Calu3 (cell line): ENCODE results near the gene NPC1. TPM values are rescaled to one million over a fixed set of nuclear protein-coding genes. Genes with fewer than 3 reads are reported as not detected.

ENCODE experiments used
- BruUV-seq: library from RNA; stranded (reverse); fragments of 400-500 nt; replicated peaks from 2 replicates; lab custom pipeline; 2021; lab: Mats Ljungman, UMichigan
- CTCF ChIA-PET: fragments of 300-600 bp; sonication (Branson Sonifier 250); formaldehyde crosslinking; loops from one replicate; lab custom pipeline; 2022; ENCODE audit warnings: antibody characterized with exemption; lab: Charles Lee
- DNase-seq: peaks from one replicate; pipeline ENCODE4 v3.0.0; 2022
- H3K27ac Mint-ChIP-seq: one replicate; pipeline ENCODE4 v1.8.0; 2022; ENCODE audit warnings: mixed read lengths; ENCODE audit not compliant: unreplicated experiment
- H3K27me3 Mint-ChIP-seq: one replicate; pipeline ENCODE4 v1.8.0; 2022; ENCODE audit warnings: mixed read lengths; ENCODE audit not compliant: unreplicated experiment
- H3K36me3 Mint-ChIP-seq: one replicate; pipeline ENCODE4 v1.8.0; 2022; ENCODE audit warnings: mild to moderate bottlenecking, moderate library complexity, mixed read lengths; ENCODE audit not compliant: insufficient read depth, unreplicated experiment
- H3K4me1 Mint-ChIP-seq: one replicate; pipeline ENCODE4 v1.8.0; 2022; ENCODE audit warnings: mild to moderate bottlenecking, low read depth, mixed read lengths; ENCODE audit not compliant: unreplicated experiment
- H3K4me3 Mint-ChIP-seq: one replicate; pipeline ENCODE4 v1.8.0; 2022; ENCODE audit warnings: mild to moderate bottlenecking, low read depth, moderate library complexity, mixed read lengths; ENCODE audit not compliant: unreplicated experiment
- H3K9me3 Mint-ChIP-seq: one replicate; pipeline ENCODE4 v1.8.0; 2022; ENCODE audit warnings: low read depth, mixed read lengths; ENCODE audit not compliant: unreplicated experiment
- intact Hi-C: fragments of 100-400 bp; cut with micrococcal nuclease; formaldehyde crosslinking; loops from one replicate; pipeline ENCODE4 v1.10.0; 2022; ENCODE audit not compliant: unreplicated experiment
- total RNA-seq: library from RNA; stranded (reverse); gene quantifications from 2 replicates; pipeline ENCODE4 v1.2.3, GENCODE V29; 2022
- TF ChIP-seq, protein P1 (sequence below): fragments of 200-600 bp; IDR thresholded peaks from one replicate; pipeline ENCODE4 v1.8.0; 2022; ENCODE audit warnings: antibody characterized with exemption; ENCODE audit not compliant: unreplicated experiment

NPC1 gene
- total RNA-seq, 1 experiment from 2014 or later, result 84.7 TPM

DNA sequence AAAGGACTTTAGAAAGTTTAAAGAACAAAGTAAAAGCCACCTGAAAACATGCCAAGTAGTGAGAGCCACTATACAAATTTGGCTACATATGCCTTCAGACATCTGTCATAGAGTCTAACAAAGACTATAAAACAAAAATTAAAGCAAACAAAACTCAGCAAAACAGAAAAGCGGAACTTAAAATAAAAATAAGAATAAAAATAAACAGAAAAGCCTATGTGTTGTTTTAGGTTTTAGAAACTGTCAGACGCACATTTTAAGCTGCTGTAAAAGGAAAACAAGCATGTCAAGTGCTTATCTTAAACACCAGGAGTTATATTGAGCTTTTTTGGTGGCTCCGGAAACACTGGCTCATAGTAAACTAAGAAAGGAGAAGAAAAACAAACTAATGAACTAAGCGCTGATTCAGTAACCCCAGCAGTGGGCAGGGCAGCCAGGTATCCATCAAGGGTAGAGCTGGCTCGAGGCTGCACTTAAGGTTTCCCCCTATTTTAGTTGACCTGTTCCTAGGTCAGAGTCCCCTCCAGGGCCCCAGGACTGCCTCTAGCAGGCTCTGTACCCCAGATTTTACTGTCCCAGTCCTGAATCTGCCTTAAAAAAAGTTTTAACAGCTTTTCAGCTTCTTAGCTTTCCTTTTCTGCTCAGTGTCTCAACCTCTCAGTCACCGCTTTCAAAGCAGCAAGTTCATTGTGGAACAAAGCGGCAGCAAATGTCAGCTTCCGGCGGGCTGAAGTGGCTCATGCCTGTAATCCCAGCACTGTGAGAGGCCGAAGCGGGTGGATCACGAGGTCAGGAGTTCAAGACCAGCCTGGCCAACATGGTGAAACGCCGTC is 98.4 kb downstream of the NPC1 start:
- no TSS peak for BruUV-seq
- Mint-ChIP-seq H3K4me1 (peaks cover 14% of the 10 kb centered on the region), H3K27ac (no peak overlapping the region), H3K27me3 (no peaks in the 10 kb centered on the region), H3K9me3 (no peaks in the 10 kb centered on the region), H3K4me3 (no peak overlapping the region), H3K36me3 (peaks cover 4% of the 10 kb centered on the region)
- intact Hi-C loops, result no loop called here
- TF ChIP-seq, protein P1, sequence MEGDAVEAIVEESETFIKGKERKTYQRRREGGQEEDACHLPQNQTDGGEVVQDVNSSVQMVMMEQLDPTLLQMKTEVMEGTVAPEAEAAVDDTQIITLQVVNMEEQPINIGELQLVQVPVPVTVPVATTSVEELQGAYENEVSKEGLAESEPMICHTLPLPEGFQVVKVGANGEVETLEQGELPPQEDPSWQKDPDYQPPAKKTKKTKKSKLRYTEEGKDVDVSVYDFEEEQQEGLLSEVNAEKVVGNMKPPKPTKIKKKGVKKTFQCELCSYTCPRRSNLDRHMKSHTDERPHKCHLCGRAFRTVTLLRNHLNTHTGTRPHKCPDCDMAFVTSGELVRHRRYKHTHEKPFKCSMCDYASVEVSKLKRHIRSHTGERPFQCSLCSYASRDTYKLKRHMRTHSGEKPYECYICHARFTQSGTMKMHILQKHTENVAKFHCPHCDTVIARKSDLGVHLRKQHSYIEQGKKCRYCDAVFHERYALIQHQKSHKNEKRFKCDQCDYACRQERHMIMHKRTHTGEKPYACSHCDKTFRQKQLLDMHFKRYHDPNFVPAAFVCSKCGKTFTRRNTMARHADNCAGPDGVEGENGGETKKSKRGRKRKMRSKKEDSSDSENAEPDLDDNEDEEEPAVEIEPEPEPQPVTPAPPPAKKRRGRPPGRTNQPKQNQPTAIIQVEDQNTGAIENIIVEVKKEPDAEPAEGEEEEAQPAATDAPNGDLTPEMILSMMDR, result no peak
- CTCF ChIA-PET, result interaction anchor here (2.2 kb wide), 1 partner anchor 11 kb away, joined by 8 read pairs; no protein-coding TSS in a partner anchor
- DNase-seq, result peak; percentile 15

DNA sequence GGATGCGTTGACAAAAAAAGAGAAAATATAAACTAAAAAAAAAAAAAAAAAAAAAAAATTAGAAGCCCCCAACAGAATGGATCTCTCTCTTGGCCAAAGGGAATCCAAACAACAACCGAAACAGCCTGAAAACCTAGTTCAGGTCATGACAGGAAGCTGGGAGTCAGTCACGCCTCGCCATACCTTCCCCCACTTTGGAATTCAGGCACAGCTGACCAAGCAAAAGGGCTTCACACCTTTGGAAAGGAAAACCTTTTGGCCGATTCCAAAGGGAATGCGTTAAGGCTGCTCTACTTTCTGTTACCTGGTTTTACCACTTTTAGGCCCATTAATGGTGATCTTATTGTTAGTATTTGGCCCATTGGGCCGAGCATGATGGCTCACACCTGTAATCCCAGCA is 100.9 kb downstream of the NPC1 start:
- TF ChIP-seq, protein P1, result no peak
- intact Hi-C loops, result no loop called here
- Mint-ChIP-seq H3K4me1 (peaks cover 14% of the 10 kb centered on the region), H3K4me3 (no peak overlapping the region), H3K27me3 (no peaks in the 10 kb centered on the region), H3K27ac (no peak overlapping the region), H3K9me3 (no peaks in the 10 kb centered on the region), H3K36me3 (peaks cover 18% of the 10 kb centered on the region)
- no peak for DNase-seq
- BruUV-seq, result no TSS peak
- CTCF ChIA-PET, result interaction anchor here (0.7 kb wide), 2 partner anchors 209 to 751 kb away, joined by 6 to 7 read pairs; no protein-coding TSS in a partner anchor

DNA sequence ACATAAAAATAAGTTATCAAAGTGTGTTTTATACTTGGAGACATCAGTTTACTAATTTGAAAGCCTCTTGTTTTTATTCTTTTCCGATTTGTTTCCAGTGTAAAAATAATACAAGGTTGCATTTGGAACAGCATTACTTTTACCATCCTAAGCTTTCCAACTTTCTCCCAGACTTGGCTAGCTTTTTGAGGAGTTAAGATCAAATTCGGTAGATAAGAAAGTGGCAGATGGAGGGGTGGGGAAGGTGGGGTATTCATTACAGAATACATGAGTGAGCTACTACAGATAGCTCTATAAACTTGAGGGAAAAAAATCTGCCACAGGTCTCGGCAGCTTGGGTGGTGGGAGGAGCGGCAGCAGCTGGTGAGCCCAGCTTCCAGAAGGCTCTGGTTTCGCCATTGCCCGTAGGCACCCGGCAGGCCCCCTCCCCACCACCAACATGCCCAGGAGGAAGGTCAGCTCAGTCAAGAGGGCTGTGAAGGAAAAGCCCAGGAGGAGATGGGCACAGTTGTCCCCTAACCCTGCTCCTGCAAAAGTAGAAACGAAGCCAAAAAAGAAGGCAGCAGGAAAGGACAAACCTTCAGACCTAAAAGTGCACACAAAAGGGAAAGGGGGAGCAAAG is 101.6 kb downstream of the NPC1 start:
- no TSS peak for BruUV-seq

More for the DNA sequence above, 101.6 kb downstream of the NPC1 start:
- no peak overlapping the region for H3K4me3 Mint-ChIP-seq
- DNase-seq, result no peak
- no peaks in the 10 kb centered on the region for H3K9me3 Mint-ChIP-seq
- H3K27me3 Mint-ChIP-seq, result no peaks in the 10 kb centered on the region
- CTCF ChIA-PET, result interaction anchor here (0.6 to 0.7 kb wide), 3 partner anchors 8 to 208 kb away, joined by 3 to 7 read pairs (median 3); no protein-coding TSS in a partner anchor
- TF ChIP-seq, protein P1, result no peak
- H3K27ac Mint-ChIP-seq, result no peak overlapping the region
- intact Hi-C loops, result no loop called here
- H3K4me1 Mint-ChIP-seq, result peaks cover 14% of the 10 kb centered on the region
- peaks cover 26% of the 10 kb centered on the region for H3K36me3 Mint-ChIP-seq

Other genes starting within 250 kb of the NPC1 start
- 91.1 and 96.7 TPM in 2 replicates for gene RIOK3, start 133.2 kb downstream of the NPC1 start, total RNA-seq
- 31.0 and 33.7 TPM in 2 replicates for gene RMC1, start 83.0 kb downstream of the NPC1 start, total RNA-seq
- gene ANKRD29, start 76.4 kb upstream of the NPC1 start, total RNA-seq, result 6.9 and 7.8 TPM in 2 replicates
- gene LAMA3, start 102.9 kb upstream of the NPC1 start, total RNA-seq, result 207 and 233 TPM in 2 replicates